B cell (primary cell): ENCODE data around the gene TBC1D2B. TPM values are rescaled to one million over a fixed set of nuclear protein-coding genes. Genes with fewer than 3 reads are reported as not detected.

Experiments used
- ATAC-seq: fragments of 200-7000 bp; cut with Tn5 transposase; one replicate; pipeline ENCODE4 v1.10.0; 2021; ENCODE audit warnings: low read depth, mild to moderate bottlenecking, moderate number of reproducible peaks, moderate library complexity
- CTCF ChIA-PET: fragments of 350-600 bp; sonication (Branson Sonifier 250); formaldehyde crosslinking; loops from one replicate; lab custom pipeline; 2021; ENCODE audit warnings: antibody characterized with exemption, inconsistent platforms; lab: Charles Lee
- POLR2A ChIA-PET: fragments of 350-600 bp; sonication (Branson Sonifier 250); formaldehyde crosslinking; loops from one replicate; lab custom pipeline; 2021; ENCODE audit warnings: antibody characterized with exemption; lab: Charles Lee
- DNase-seq: peaks from one replicate; pipeline ENCODE4 v3.0.0; 2013
- H2AFZ ChIP-seq: 2 replicates; pipeline ENCODE4 v1.6.1; 2012; ENCODE audit warnings: mild to moderate bottlenecking, low read depth, low read length; ENCODE audit not compliant: insufficient read depth, poor library complexity, severe bottlenecking
- H3K27ac ChIP-seq, 2 donors: 1 replicate in 1 of 2; 2 replicates in 1 of 2; pipeline ENCODE4 v1.5.1; 2012 to 2013; ENCODE audit warnings: low read length in 2 of 2, mild to moderate bottlenecking in 2 of 2, moderate library complexity in 1 of 2
- H3K27me3 ChIP-seq, 4 experiments: fragments of 200-600 bp in 1 of 4; sonication (generic) in 1 of 4; replicated peaks in 1 of 4; 1 replicate in 2 of 4; 2 replicates in 2 of 4; pipeline versions ENCODE4 v1.6.1 to v1.7.0; 2013 to 2016; ENCODE audit warnings: low read length in 3 of 4, mild to moderate bottlenecking in 2 of 4, mixed read lengths in 1 of 4, moderate library complexity in 1 of 4; ENCODE audit not compliant: insufficient read depth in 4 of 4, control insufficient read depth in 3 of 4; ENCODE audit errors: control extremely low read depth in 1 of 4
- H3K36me3 ChIP-seq, 2 experiments: replicated peaks in 1 of 2; 1 replicate in 1 of 2; 2 replicates in 1 of 2; pipeline versions ENCODE4 v1.6.1 to v1.7.1; 2013; ENCODE audit warnings: low read length in 1 of 2; ENCODE audit not compliant: insufficient read depth in 2 of 2, control insufficient read depth in 1 of 2; ENCODE audit errors: control extremely low read depth in 1 of 2, extremely low read depth in 1 of 2
- H3K4me1 ChIP-seq, 2 donors: fragments of 200-600 bp in 1 of 2; sonication (generic) in 1 of 2; 1 replicate in 1 of 2; 2 replicates in 1 of 2; pipeline versions ENCODE4 v1.5.1 to v1.6.1; 2013 to 2017; ENCODE audit warnings: low read length in 2 of 2; ENCODE audit not compliant: control insufficient read depth in 2 of 2, insufficient read depth in 2 of 2
- H3K4me2 ChIP-seq: replicated peaks from 2 replicates; pipeline ENCODE3; 2012; ENCODE audit warnings: mild to moderate bottlenecking, low read depth, low read length; ENCODE audit not compliant: poor library complexity, severe bottlenecking
- H3K4me3 ChIP-seq, 5 experiments: fragments of 200-600 bp in 1 of 5; sonication (generic) in 1 of 5; 1 replicate in 3 of 5; 2 replicates in 2 of 5; pipeline versions ENCODE4 v1.5.1 to v1.7.0; 2011 to 2016; ENCODE audit warnings: low read length in 4 of 5, mild to moderate bottlenecking in 4 of 5, low read depth in 2 of 5, control low read depth in 1 of 5, moderate library complexity in 1 of 5; ENCODE audit not compliant: insufficient read depth in 1 of 5; ENCODE audit errors: control extremely low read depth in 1 of 5, extremely low read depth in 1 of 5
- H3K79me2 ChIP-seq: fragments of 200-600 bp; sonication (generic); one replicate; pipeline ENCODE4 v1.6.0; 2016; ENCODE audit warnings: low read length; ENCODE audit not compliant: control insufficient read depth, insufficient read depth
- H3K9ac ChIP-seq: fragments of 200-600 bp; sonication (generic); 2 replicates; pipeline ENCODE4 v1.6.1; 2017; ENCODE audit warnings: mild to moderate bottlenecking, low read length, moderate library complexity
- H3K9me3 ChIP-seq, 3 donors: one replicate each; pipeline versions ENCODE4 v1.6.1 to v1.7.1; 2013; ENCODE audit warnings: low read length in 2 of 3; ENCODE audit not compliant: control insufficient read depth in 2 of 3, insufficient read depth in 1 of 3; ENCODE audit errors: control extremely low read depth in 1 of 3
- H4K20me1 ChIP-seq: 2 replicates; pipeline ENCODE4 v1.6.0; 2012; ENCODE audit warnings: mild to moderate bottlenecking, low read length; ENCODE audit not compliant: insufficient read depth, control insufficient read depth, poor library complexity, severe bottlenecking
- H3K27ac Mint-ChIP-seq: one replicate; pipeline ENCODE4 v1.8.0; 2021; ENCODE audit warnings: mixed read lengths
- H3K27me3 Mint-ChIP-seq: one replicate; pipeline ENCODE4 v1.8.0; 2021; ENCODE audit warnings: mixed read lengths
- H3K4me1 Mint-ChIP-seq: one replicate; pipeline ENCODE4 v1.8.0; 2021; ENCODE audit warnings: mixed read lengths
- H3K4me3 Mint-ChIP-seq: one replicate; pipeline ENCODE4 v1.8.0; 2021; ENCODE audit warnings: mixed read lengths
- H3K9me3 Mint-ChIP-seq: one replicate; pipeline ENCODE4 v1.8.0; 2022; ENCODE audit warnings: mixed read lengths; ENCODE audit not compliant: insufficient read depth
- CTCF ChIP-seq: fragments of 200-600 bp; IDR thresholded peaks from one replicate; pipeline ENCODE4 v1.8.0; 2022; ENCODE audit warnings: antibody characterized with exemption, mild to moderate bottlenecking
- EZH2 ChIP-seq: IDR thresholded peaks from 2 replicates; pipeline ENCODE4 v1.6.1; 2012; ENCODE audit warnings: borderline replicate concordance, low read depth, mild to moderate bottlenecking, moderate library complexity, low read length; ENCODE audit not compliant: insufficient read depth, poor library complexity, severe bottlenecking
- WGBS: methylation state at CpG from one replicate; pipeline ENCODE4 v1.1.5; 2013; ENCODE audit warnings: missing lambda C conversion rate; ENCODE audit not compliant: insufficient coverage; 5-methylcytosine and 5-hydroxymethylcytosine counted together
- intact Hi-C: fragments of 100-400 bp; cut with micrococcal nuclease; formaldehyde crosslinking; loops from one replicate; pipeline ENCODE4 v1.10.0; 2022
- polyA plus RNA-seq: library from polyadenylated mRNA; depleted of rRNA; stranded (reverse); fragments of >200 nt; gene quantifications from 2 replicates; pipeline ENCODE4 v1.2.3, GENCODE V29; 2012
- small RNA-seq: library from RNA; depleted of rRNA; stranded (forward); fragments of <200 nt; gene quantifications from one replicate; pipeline ENCODE3, GENCODE V24; 2012; ENCODE audit warnings: low replicate concordance, low read depth; ENCODE audit not compliant: insufficient read length
- total RNA-seq, 2 donors: library from RNA; stranded (reverse); fragments of 120-200 nt in 1 of 2; gene quantifications; 1 replicate in 1 of 2; 2 replicates in 1 of 2; pipeline versions ENCODE4 v1.2.3 to v1.2.4, GENCODE V29; 2013 to 2022

Gene TBC1D2B
- total and polyA plus RNA-seq, 2 donors (not counting 1 experiment from before 2014, with no cell fraction given), result 8.5 to 26.1 TPM

GRCh38 chr15:77945566-77945965 is 131.9 kb downstream of the TBC1D2B start:
- WGBS, result 100% methylated on average over 2 of the region's 2 CpGs
- H3K27ac Mint-ChIP-seq, result no peak overlapping the region
- no peaks in the 10 kb centered on the region for H3K27me3 ChIP-seq
- H3K4me3 Mint-ChIP-seq, result no peak overlapping the region
- peaks cover 3% of the 10 kb centered on the region for H3K27me3 Mint-ChIP-seq
- H3K4me2 ChIP-seq, result no peak overlapping the region
- ATAC-seq (no peak), DNase-seq (no peak)
- H3K27ac ChIP-seq, result no peak overlapping the region
- H3K79me2 ChIP-seq, result no peaks in the 10 kb centered on the region
- ChIA-PET POLR2A (no interaction called here), CTCF (no interaction called here)
- no peak overlapping the region for H3K4me3 ChIP-seq
- TF ChIP-seq CTCF (no peak), EZH2 (no peak)
- no peaks in the 10 kb centered on the region for H3K9me3 ChIP-seq
- no peaks in the 10 kb centered on the region for H4K20me1 ChIP-seq
- H3K9ac ChIP-seq, result no peak overlapping the region
- peaks cover 10% of the 10 kb centered on the region for H3K4me1 Mint-ChIP-seq
- H3K36me3 ChIP-seq, result no peaks in the 10 kb centered on the region
- H3K9me3 Mint-ChIP-seq, result no peaks in the 10 kb centered on the region
- intact Hi-C loops, result no loop called here
- H2AFZ ChIP-seq, result no peak overlapping the region
- H3K4me1 ChIP-seq, result peaks cover 5 to 13% of the 10 kb centered on the region in 2 donors

Small RNAs within 50 kb of the gene (small RNA-seq; reads per million reads assigned to genes)
- not detected for gene RF00092

Other genes with a start within 250 kb of the TBC1D2B start
- gene SH2D7, start 14.8 kb upstream of the TBC1D2B start, total RNA-seq, result not detected in 2 replicates
- not detected in 2 replicates for gene SH2D7, start 14.8 kb upstream of the TBC1D2B start, polyA plus RNA-seq
- 3.2 and 3.8 TPM in 2 replicates for gene CIB2, start 53.7 kb upstream of the TBC1D2B start, total RNA-seq
- 0.97 and 2.7 TPM in 2 replicates for gene CIB2, start 53.7 kb upstream of the TBC1D2B start, polyA plus RNA-seq
- 64.5 and 71.7 TPM in 2 replicates for gene IDH3A, start 71.7 kb upstream of the TBC1D2B start, total RNA-seq
- 39.4 and 39.7 TPM in 2 replicates for gene IDH3A, start 71.7 kb upstream of the TBC1D2B start, polyA plus RNA-seq
- 0.07 TPM in 1 of 2 replicates, not detected in the other for gene ACSBG1, start 156.9 kb upstream of the TBC1D2B start, total RNA-seq
- gene ACSBG1, start 156.9 kb upstream of the TBC1D2B start, polyA plus RNA-seq, result 0.03 and 0.10 TPM in 2 replicates
- gene DNAJA4, start 186.9 kb upstream of the TBC1D2B start, total RNA-seq, result 16.9 and 20.0 TPM in 2 replicates
- 13.2 and 19.2 TPM in 2 replicates for gene DNAJA4, start 186.9 kb upstream of the TBC1D2B start, polyA plus RNA-seq
- gene SKIC8, start 221.9 kb upstream of the TBC1D2B start, total RNA-seq, result 34.4 and 40.2 TPM in 2 replicates
- gene SKIC8, start 221.9 kb upstream of the TBC1D2B start, polyA plus RNA-seq, result 31.4 and 31.9 TPM in 2 replicates